ENCODE results near the gene VIPR2. TPM values are rescaled to one million over a fixed set of nuclear protein-coding genes. Genes with fewer than 3 reads are reported as not detected.

VIPR2 gene
- polyA plus RNA-seq, 1 donor from 2014 or later, result 0.51 TPM

GRCh38 chr7:159188011-159188410, 43.3 kb upstream of the VIPR2 start:
- H3K27me3 ChIP-seq (ENCODE audit: insufficient read depth, low read depth, low read length), result no peaks in the 10 kb centered on the region
- no peaks in the 10 kb centered on the region for H3K79me2 ChIP-seq (replicated peaks; ENCODE audit: insufficient read depth, low read length)
- TF ChIP-seq REST (IDR thresholded peaks at IDR 0.05; ENCODE audit: borderline replicate concordance), result no peak
- TF ChIP-seq RAD21 (conservative IDR thresholded peaks at IDR 0.05), result no peak
- no peak for TF ChIP-seq SMC3 (conservative IDR thresholded peaks at IDR 0.05; ENCODE audit: poor library complexity)
- no peak for TF ChIP-seq EZH2 (IDR thresholded peaks at IDR 0.05; ENCODE audit: borderline replicate concordance, insufficient read depth, low read length, poor library complexity, severe bottlenecking)
- no peak for TF ChIP-seq CTCF (IDR thresholded peaks at IDR 0.05; ENCODE audit: poor library complexity, severe bottlenecking)
- H3F3A ChIP-seq (ENCODE audit: insufficient read depth, low read length, poor library complexity, severe bottlenecking), result no peaks in the 10 kb centered on the region
- H3K4me3 ChIP-seq (ENCODE audit: low read length), result no peak overlapping the region
- H3K9ac ChIP-seq (ENCODE audit: low read length), result no peak overlapping the region
- no peak overlapping the region for H3K4me2 ChIP-seq (ENCODE audit: low read length)
- H3K36me3 ChIP-seq (ENCODE audit: insufficient read depth, low read length), result no peaks in the 10 kb centered on the region
- no peaks in the 10 kb centered on the region for H3K9me2 ChIP-seq (ENCODE audit: insufficient read depth, low read length)
- H2AFZ ChIP-seq (ENCODE audit: low read depth, low read length), result no peak overlapping the region
- no peaks in the 10 kb centered on the region for H4K20me1 ChIP-seq (ENCODE audit: insufficient read depth)
- no peak overlapping the region for H3K27ac ChIP-seq (ENCODE audit: low read length)
- H3K9me3 ChIP-seq (ENCODE audit: low read length), result peaks cover 4% of the 10 kb centered on the region

GRCh38 chr7:159179241-159179640, 34.6 kb upstream of the VIPR2 start:
- Histone ChIP-seq H2AFZ (ENCODE audit: low read depth, low read length) (no peak overlapping the region), H3K9me3 (ENCODE audit: low read length) (peaks cover 4% of the 10 kb centered on the region), H4K20me1 (ENCODE audit: insufficient read depth) (no peaks in the 10 kb centered on the region), H3K4me3 (ENCODE audit: low read length) (no peak overlapping the region), H3K4me2 (ENCODE audit: low read length) (no peak overlapping the region), H3K36me3 (ENCODE audit: insufficient read depth, low read length) (no peaks in the 10 kb centered on the region), H3K9ac (ENCODE audit: low read length) (no peak overlapping the region), H3K9me2 (ENCODE audit: insufficient read depth, low read length) (no peaks in the 10 kb centered on the region), H3K27ac (ENCODE audit: low read length) (no peak overlapping the region), H3K27me3 (ENCODE audit: insufficient read depth, low read depth, low read length) (no peaks in the 10 kb centered on the region), H3K79me2 (replicated peaks; ENCODE audit: insufficient read depth, low read length) (no peaks in the 10 kb centered on the region), H3F3A (ENCODE audit: insufficient read depth, low read length, poor library complexity, severe bottlenecking) (no peaks in the 10 kb centered on the region)
- TF ChIP-seq REST (IDR thresholded peaks at IDR 0.05; ENCODE audit: borderline replicate concordance), result no peak
- TF ChIP-seq EP300 (conservative IDR thresholded peaks at IDR 0.05; ENCODE audit: poor library complexity, severe bottlenecking), result no peak
- no peak for TF ChIP-seq RAD21 (conservative IDR thresholded peaks at IDR 0.05)
- TF ChIP-seq TAF1 (IDR thresholded peaks at IDR 0.05; ENCODE audit: low read depth), result no peak
- no peak for TF ChIP-seq SMC3 (conservative IDR thresholded peaks at IDR 0.05; ENCODE audit: poor library complexity)
- no peak for TF ChIP-seq EZH2 (IDR thresholded peaks at IDR 0.05; ENCODE audit: borderline replicate concordance, insufficient read depth, low read length, poor library complexity, severe bottlenecking)
- no peak for TF ChIP-seq POLR2AphosphoS5 (IDR thresholded peaks at IDR 0.05)
- no peak for TF ChIP-seq CTCF (IDR thresholded peaks at IDR 0.05; ENCODE audit: poor library complexity, severe bottlenecking)
- no peak for TF ChIP-seq MXI1 (conservative IDR thresholded peaks at IDR 0.05; ENCODE audit: poor library complexity, severe bottlenecking)

Data from neural cell (in vitro differentiated cells).